OCI-LY3 (cell line): ENCODE data around the gene CCL20.

Source experiments
- EZH2phosphoT487 ChIP-seq: fragments of 200-600 bp; shearing (Covaris generic); IDR thresholded peaks from 2 replicates; pipeline ENCODE4 v1.6.1; 2018; ENCODE audit warnings: antibody characterized with exemption, mixed run types, low read depth
- TF ChIP-seq, protein P1 (sequence below): fragments of 200-600, 300-600 bp; sonication (generic); IDR thresholded peaks from 2 replicates; pipeline ENCODE4 v1.5.1; 2014; ENCODE audit warnings: antibody characterized with exemption, low read length, low read depth

DNA sequence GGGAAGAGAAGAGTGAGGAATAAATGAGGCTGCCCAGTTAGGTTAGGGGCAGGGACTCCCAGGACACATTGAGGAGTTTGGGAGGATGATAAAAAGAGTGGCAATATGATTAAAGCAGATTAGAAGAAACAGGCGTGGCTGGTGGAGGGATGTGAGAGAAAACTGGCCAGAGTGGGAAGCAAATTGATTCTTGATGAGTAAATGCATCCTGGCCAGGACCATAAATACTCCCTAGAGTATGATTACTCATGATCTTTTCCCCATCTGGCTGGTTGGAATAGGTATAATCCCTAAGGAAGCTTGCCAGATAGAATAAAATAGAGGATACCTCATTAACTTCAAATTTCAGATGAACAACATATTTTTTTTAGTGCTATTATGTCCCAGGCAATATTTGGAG is 36.3 kb downstream of the CCL20 start:
- TF ChIP-seq, protein P1, sequence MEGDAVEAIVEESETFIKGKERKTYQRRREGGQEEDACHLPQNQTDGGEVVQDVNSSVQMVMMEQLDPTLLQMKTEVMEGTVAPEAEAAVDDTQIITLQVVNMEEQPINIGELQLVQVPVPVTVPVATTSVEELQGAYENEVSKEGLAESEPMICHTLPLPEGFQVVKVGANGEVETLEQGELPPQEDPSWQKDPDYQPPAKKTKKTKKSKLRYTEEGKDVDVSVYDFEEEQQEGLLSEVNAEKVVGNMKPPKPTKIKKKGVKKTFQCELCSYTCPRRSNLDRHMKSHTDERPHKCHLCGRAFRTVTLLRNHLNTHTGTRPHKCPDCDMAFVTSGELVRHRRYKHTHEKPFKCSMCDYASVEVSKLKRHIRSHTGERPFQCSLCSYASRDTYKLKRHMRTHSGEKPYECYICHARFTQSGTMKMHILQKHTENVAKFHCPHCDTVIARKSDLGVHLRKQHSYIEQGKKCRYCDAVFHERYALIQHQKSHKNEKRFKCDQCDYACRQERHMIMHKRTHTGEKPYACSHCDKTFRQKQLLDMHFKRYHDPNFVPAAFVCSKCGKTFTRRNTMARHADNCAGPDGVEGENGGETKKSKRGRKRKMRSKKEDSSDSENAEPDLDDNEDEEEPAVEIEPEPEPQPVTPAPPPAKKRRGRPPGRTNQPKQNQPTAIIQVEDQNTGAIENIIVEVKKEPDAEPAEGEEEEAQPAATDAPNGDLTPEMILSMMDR = no peak
- no peak for TF ChIP-seq EZH2phosphoT487
